Upper lobe of left lung (tissue), 6 donors: ENCODE measurements around the gene WFDC5. TPM values are rescaled to one million over a fixed set of nuclear protein-coding genes. Genes with fewer than 3 reads are reported as not detected.

Source experiments
- ATAC-seq, 2 donors: fragments of 200-7000 bp; cut with Tn5 transposase; one replicate each; pipeline ENCODE4 v1.9.1; 2022; ENCODE audit warnings: mild to moderate bottlenecking in 2 of 2, moderate library complexity in 2 of 2; ENCODE audit not compliant: low FRiP score in 2 of 2
- DNase-seq, 2 donors: peaks; one replicate each; pipeline ENCODE4 v3.0.0-alpha.2; 2019 to 2020
- H3K27ac ChIP-seq, 4 donors: fragments of 200-600 bp; sonication (generic); one replicate each; pipeline ENCODE4 v1.5.1; 2016 to 2019
- H3K27me3 ChIP-seq, 4 donors: fragments of 200-600 bp; sonication (generic); one replicate each; pipeline ENCODE4 v1.5.1; 2017 to 2019
- H3K36me3 ChIP-seq, 4 donors: fragments of 200-600 bp; sonication (generic); one replicate each; pipeline ENCODE4 v1.5.1; 2016 to 2019
- H3K4me1 ChIP-seq, 4 donors: fragments of 200-600 bp; sonication (generic); one replicate each; pipeline ENCODE4 v1.5.1; 2018 to 2019
- H3K4me3 ChIP-seq, 4 donors: fragments of 200-600 bp; sonication (generic); one replicate each; pipeline ENCODE4 v1.5.1; 2017 to 2019; ENCODE audit warnings: mild to moderate bottlenecking in 2 of 4, moderate library complexity in 1 of 4
- H3K9me3 ChIP-seq, 4 donors: fragments of 200-600 bp; sonication (generic); one replicate each; pipeline ENCODE4 v1.5.1; 2018 to 2019
- CTCF ChIP-seq, 6 experiments: fragments of 450-650 bp in 4 of 6; fragments of 200-600 bp in 2 of 6; sonication (generic) in 2 of 6; IDR thresholded peaks; one replicate each; pipeline ENCODE4 v1.5.1; 2016 to 2019; ENCODE audit warnings: antibody characterized with exemption in 6 of 6
- EP300 ChIP-seq, 4 donors: sonication (generic); formaldehyde crosslinking; IDR thresholded peaks; one replicate each; pipeline ENCODE4 v1.5.1; 2017; ENCODE audit warnings: antibody characterized with exemption in 4 of 4, control low read depth in 2 of 4
- POLR2A ChIP-seq, 4 donors: fragments of 450-650 bp; IDR thresholded peaks; one replicate each; pipeline ENCODE4 v1.5.1; 2016 to 2017; ENCODE audit warnings: antibody characterized with exemption in 4 of 4, mild to moderate bottlenecking in 2 of 4
- POLR2AphosphoS5 ChIP-seq, 2 donors: sonication (generic); formaldehyde crosslinking; IDR thresholded peaks; one replicate each; pipeline ENCODE4 v1.5.1; 2017; ENCODE audit warnings: antibody characterized with exemption in 2 of 2
- WGBS, 2 donors: methylation state at CpG; one replicate each; pipeline ENCODE4 v1.1.5; 2017 to 2018; 5-methylcytosine and 5-hydroxymethylcytosine counted together
- total RNA-seq, 6 donors: library from RNA; depleted of rRNA in 4 of 6; stranded (reverse); fragments of >200 nt in 4 of 6; gene quantifications; one replicate each; pipeline versions ENCODE4 v1.1.0 to v1.2.1, GENCODE V29; 2016 to 2021
- donor health status: DM: no; HTN: no; CAD: no; lungs with moderate emphysema.
- donor health status: DM: no; HTN: yes; CAD: no; lungs with severe emphysema.

The WFDC5 gene
- total RNA-seq, 6 donors from 2014 or later, result 0.57 to 2.0 TPM; not detected in 4

GRCh38 chr20:45111285-45111684 is 3.7 kb downstream of the WFDC5 start:
- DNase-seq, result no peak
- Histone ChIP-seq H3K36me3 (no peaks in the 10 kb centered on the region), H3K4me1 (peaks cover 0 to 6% (median 0%) of the 10 kb centered on the region in 4 donors), H3K9me3 (no peaks in the 10 kb centered on the region), H3K27ac (no peak overlapping the region), H3K27me3 (peaks cover 0 to 3% (median 0%) of the 10 kb centered on the region in 4 donors), H3K4me3 (no peak overlapping the region)
- ATAC-seq, result no peak
- 72 to 84% methylated on average over 11 of the region's 11 CpGs for WGBS, 2 donors
- TF ChIP-seq POLR2A (IDR thresholded peaks at IDR 0.05) (no peak), CTCF (IDR thresholded peaks at IDR 0.05) (no peak), POLR2AphosphoS5 (IDR thresholded peaks at IDR 0.05) (no peak), EP300 (IDR thresholded peaks at IDR 0.05) (no peak)

- 80 to 94% methylated on average over 1 to 11 of the region's 11 CpGs for WGBS, 2 donors
- peaks cover 0 to 6% (median 0%) of the 10 kb centered on the region in 4 donors for H3K4me1 ChIP-seq
- ATAC-seq (no peak), DNase-seq (peak in 1 of 2 donors; percentile 65)
- H3K36me3 ChIP-seq, result no peaks in the 10 kb centered on the region
- H3K9me3 ChIP-seq, result no peaks in the 10 kb centered on the region
- peaks cover 0 to 3% (median 0%) of the 10 kb centered on the region in 4 donors for H3K27me3 ChIP-seq
- no peak overlapping the region for H3K4me3 ChIP-seq
- TF ChIP-seq EP300 (IDR thresholded peaks at IDR 0.05) (no peak), POLR2AphosphoS5 (IDR thresholded peaks at IDR 0.05) (no peak), CTCF (IDR thresholded peaks at IDR 0.05) (no peak), POLR2A (IDR thresholded peaks at IDR 0.05) (no peak)
- no peak overlapping the region for H3K27ac ChIP-seq
Observed at GRCh38 chr20:45110301-45110700, 4.7 kb downstream of the WFDC5 start.

- Histone ChIP-seq H3K4me1 (peaks cover 0 to 6% (median 0%) of the 10 kb centered on the region in 4 donors), H3K4me3 (no peak overlapping the region), H3K36me3 (no peaks in the 10 kb centered on the region), H3K9me3 (no peaks in the 10 kb centered on the region), H3K27me3 (peaks cover 0 to 3% (median 0%) of the 10 kb centered on the region in 4 donors), H3K27ac (no peak overlapping the region)
- WGBS, 2 donors, result 82 to 84% methylated on average over 8 of the region's 8 CpGs
- DNase-seq (no peak), ATAC-seq (no peak)
- no peak for TF ChIP-seq POLR2AphosphoS5 (IDR thresholded peaks at IDR 0.05)
- TF ChIP-seq EP300 (IDR thresholded peaks at IDR 0.05), result no peak
- TF ChIP-seq POLR2A (IDR thresholded peaks at IDR 0.05), result no peak
- no peak for TF ChIP-seq CTCF (IDR thresholded peaks at IDR 0.05)
Observed at GRCh38 chr20:45109634-45110033, 5.3 kb downstream of the WFDC5 start.

GRCh38 chr20:45105317-45105716 is 9.7 kb downstream of the WFDC5 start:
- ATAC-seq, result no peak
- Histone ChIP-seq H3K36me3 (no peaks in the 10 kb centered on the region), H3K4me1 (peaks cover 4 to 7% (median 6%) of the 10 kb centered on the region in 4 donors), H3K27ac (no peak overlapping the region), H3K27me3 (peaks cover 0 to 5% (median 0%) of the 10 kb centered on the region in 4 donors), H3K9me3 (no peaks in the 10 kb centered on the region), H3K4me3 (no peak overlapping the region)
- DNase-seq, result no peak
- WGBS, 2 donors, result 93 to 97% methylated on average over 2 of the region's 2 CpGs
- no peak for TF ChIP-seq POLR2AphosphoS5 (IDR thresholded peaks at IDR 0.05)
- TF ChIP-seq CTCF (IDR thresholded peaks at IDR 0.05), result no peak

GRCh38 chr20:45104786-45105185 is 10.2 kb downstream of the WFDC5 start:
- H3K27me3 ChIP-seq, result peaks cover 0 to 5% (median 0%) of the 10 kb centered on the region in 4 donors
- ATAC-seq, result no peak

More at GRCh38 chr20:45104786-45105185, 10.2 kb downstream of the WFDC5 start:
- Histone ChIP-seq H3K36me3 (no peaks in the 10 kb centered on the region), H3K4me1 (peaks cover 4 to 7% (median 6%) of the 10 kb centered on the region in 4 donors), H3K27ac (no peak overlapping the region), H3K9me3 (no peaks in the 10 kb centered on the region), H3K4me3 (no peak overlapping the region)
- 75 to 80% methylated on average over 5 of the region's 5 CpGs for WGBS, 2 donors
- no peak for TF ChIP-seq CTCF (IDR thresholded peaks at IDR 0.05)
- no peak for TF ChIP-seq POLR2A (IDR thresholded peaks at IDR 0.05)
- TF ChIP-seq EP300 (IDR thresholded peaks at IDR 0.05), result no peak
- no peak for TF ChIP-seq POLR2AphosphoS5 (IDR thresholded peaks at IDR 0.05)
- DNase-seq, result peak in 1 of 2 donors; percentile 38
